Ishikawa (cell line): Measurements from ENCODE around the gene PAK5.

Experiments used
- CEBPB ChIP-seq: IDR thresholded peaks from 2 replicates; pipeline ENCODE4 v1.6.1; 2012
- CREB1 ChIP-seq: IDR thresholded peaks from 2 replicates; pipeline ENCODE4 v1.6.1; 2012; ENCODE audit warnings: low read depth
- EGR1 ChIP-seq: IDR thresholded peaks from 2 replicates; pipeline ENCODE4 v1.6.1; 2012
- EP300 ChIP-seq: IDR thresholded peaks from 2 replicates; pipeline ENCODE4 v1.6.1; 2012; ENCODE audit warnings: borderline replicate concordance
- FOXM1 ChIP-seq: IDR thresholded peaks from 2 replicates; pipeline ENCODE4 v1.6.1; 2012; ENCODE audit warnings: low read depth, borderline replicate concordance
- NFIC ChIP-seq: IDR thresholded peaks from 2 replicates; pipeline ENCODE4 v1.6.1; 2012
- RAD21 ChIP-seq: IDR thresholded peaks from 2 replicates; pipeline ENCODE4 v1.6.1; 2012; ENCODE audit warnings: low read depth
- TAF1 ChIP-seq: IDR thresholded peaks from 2 replicates; pipeline ENCODE4 v1.6.1; 2012; ENCODE audit warnings: low read depth, mild to moderate bottlenecking
- TCF12 ChIP-seq: IDR thresholded peaks from 2 replicates; pipeline ENCODE4 v1.6.1; 2012; ENCODE audit warnings: low read depth
- TEAD4 ChIP-seq: IDR thresholded peaks from 2 replicates; pipeline ENCODE4 v1.6.1; 2012
- YY1 ChIP-seq: IDR thresholded peaks from 2 replicates; pipeline ENCODE4 v1.6.1; 2012; ENCODE audit warnings: low read depth
- ZBTB7A ChIP-seq: IDR thresholded peaks from 2 replicates; pipeline ENCODE4 v1.6.1; 2012; ENCODE audit warnings: low read depth
- TF ChIP-seq, protein P1 (sequence below): IDR thresholded peaks from 2 replicates; pipeline ENCODE4 v1.6.1; 2012
- TF ChIP-seq, protein P2 (sequence below): IDR thresholded peaks from 2 replicates; pipeline ENCODE4 v1.6.1; 2012; ENCODE audit warnings: low read depth, mild to moderate bottlenecking
- TF ChIP-seq, protein P3 (sequence below): IDR thresholded peaks from 2 replicates; pipeline ENCODE4 v1.6.1; 2012

PAK5 gene

DNA sequence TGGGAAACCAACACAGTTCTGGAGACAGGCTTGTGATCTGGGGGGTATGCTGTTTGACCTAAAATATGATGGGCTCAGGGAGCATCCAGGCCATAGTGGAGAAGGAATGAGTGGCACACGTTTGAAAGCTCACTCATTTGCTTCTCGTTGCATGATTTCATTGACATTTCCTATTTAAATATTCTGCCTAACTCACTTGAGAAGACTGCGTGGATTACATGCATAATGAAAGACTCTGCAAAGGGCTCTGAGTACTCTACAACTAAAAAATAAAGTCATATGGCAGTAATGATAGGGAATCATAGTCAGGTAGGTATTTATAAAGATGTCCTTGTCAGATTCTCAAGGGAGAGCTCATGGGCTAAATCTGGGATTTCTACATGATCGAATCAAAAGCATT is 206.6 kb downstream of the PAK5 start:
- TF ChIP-seq FOXM1: no peak
- no peak for TF ChIP-seq EGR1
- TF ChIP-seq RAD21: no peak
- TF ChIP-seq TCF12: no peak
- TF ChIP-seq, protein P1, sequence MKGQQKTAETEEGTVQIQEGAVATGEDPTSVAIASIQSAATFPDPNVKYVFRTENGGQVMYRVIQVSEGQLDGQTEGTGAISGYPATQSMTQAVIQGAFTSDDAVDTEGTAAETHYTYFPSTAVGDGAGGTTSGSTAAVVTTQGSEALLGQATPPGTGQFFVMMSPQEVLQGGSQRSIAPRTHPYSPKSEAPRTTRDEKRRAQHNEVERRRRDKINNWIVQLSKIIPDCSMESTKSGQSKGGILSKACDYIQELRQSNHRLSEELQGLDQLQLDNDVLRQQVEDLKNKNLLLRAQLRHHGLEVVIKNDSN: no peak
- TF ChIP-seq TEAD4: no peak
- TF ChIP-seq EP300: no peak
- no peak for TF ChIP-seq NFIC
- TF ChIP-seq TAF1: no peak
- TF ChIP-seq CEBPB: no peak
- TF ChIP-seq, protein P2, sequence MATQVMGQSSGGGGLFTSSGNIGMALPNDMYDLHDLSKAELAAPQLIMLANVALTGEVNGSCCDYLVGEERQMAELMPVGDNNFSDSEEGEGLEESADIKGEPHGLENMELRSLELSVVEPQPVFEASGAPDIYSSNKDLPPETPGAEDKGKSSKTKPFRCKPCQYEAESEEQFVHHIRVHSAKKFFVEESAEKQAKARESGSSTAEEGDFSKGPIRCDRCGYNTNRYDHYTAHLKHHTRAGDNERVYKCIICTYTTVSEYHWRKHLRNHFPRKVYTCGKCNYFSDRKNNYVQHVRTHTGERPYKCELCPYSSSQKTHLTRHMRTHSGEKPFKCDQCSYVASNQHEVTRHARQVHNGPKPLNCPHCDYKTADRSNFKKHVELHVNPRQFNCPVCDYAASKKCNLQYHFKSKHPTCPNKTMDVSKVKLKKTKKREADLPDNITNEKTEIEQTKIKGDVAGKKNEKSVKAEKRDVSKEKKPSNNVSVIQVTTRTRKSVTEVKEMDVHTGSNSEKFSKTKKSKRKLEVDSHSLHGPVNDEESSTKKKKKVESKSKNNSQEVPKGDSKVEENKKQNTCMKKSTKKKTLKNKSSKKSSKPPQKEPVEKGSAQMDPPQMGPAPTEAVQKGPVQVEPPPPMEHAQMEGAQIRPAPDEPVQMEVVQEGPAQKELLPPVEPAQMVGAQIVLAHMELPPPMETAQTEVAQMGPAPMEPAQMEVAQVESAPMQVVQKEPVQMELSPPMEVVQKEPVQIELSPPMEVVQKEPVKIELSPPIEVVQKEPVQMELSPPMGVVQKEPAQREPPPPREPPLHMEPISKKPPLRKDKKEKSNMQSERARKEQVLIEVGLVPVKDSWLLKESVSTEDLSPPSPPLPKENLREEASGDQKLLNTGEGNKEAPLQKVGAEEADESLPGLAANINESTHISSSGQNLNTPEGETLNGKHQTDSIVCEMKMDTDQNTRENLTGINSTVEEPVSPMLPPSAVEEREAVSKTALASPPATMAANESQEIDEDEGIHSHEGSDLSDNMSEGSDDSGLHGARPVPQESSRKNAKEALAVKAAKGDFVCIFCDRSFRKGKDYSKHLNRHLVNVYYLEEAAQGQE: no peak
- TF ChIP-seq, protein P3, sequence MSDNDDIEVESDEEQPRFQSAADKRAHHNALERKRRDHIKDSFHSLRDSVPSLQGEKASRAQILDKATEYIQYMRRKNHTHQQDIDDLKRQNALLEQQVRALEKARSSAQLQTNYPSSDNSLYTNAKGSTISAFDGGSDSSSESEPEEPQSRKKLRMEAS: no peak
- TF ChIP-seq CREB1: no peak
- no peak for TF ChIP-seq YY1
- TF ChIP-seq ZBTB7A: no peak

DNA sequence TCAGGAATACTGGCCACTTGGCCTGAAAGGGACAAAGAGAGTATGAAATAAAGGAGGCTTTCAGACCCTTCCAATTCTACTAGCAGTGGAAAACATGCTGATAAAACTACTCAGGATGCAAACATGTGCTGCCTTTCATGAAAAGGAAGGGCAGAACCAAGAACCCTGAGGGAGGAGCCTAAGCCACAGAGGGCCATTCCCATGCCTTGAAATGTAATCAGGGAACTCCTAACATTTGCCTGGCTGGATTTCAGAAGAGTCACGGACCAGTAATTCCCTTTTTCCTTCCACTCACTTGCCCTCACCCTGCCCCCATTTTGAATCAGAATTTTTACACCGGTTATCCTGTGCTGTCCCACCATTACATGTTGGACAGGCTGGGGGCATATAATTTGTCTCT is 208.3 kb downstream of the PAK5 start:
- TF ChIP-seq EGR1: no peak
- no peak for TF ChIP-seq CEBPB
- no peak for TF ChIP-seq TCF12
- TF ChIP-seq EP300: no peak
- no peak for TF ChIP-seq YY1
- no peak for TF ChIP-seq NFIC
- no peak for TF ChIP-seq RAD21
- TF ChIP-seq, protein P2: no peak
- no peak for TF ChIP-seq ZBTB7A
- no peak for TF ChIP-seq TEAD4
- TF ChIP-seq CREB1: no peak
- TF ChIP-seq, protein P3: no peak
- TF ChIP-seq, protein P1: no peak

DNA sequence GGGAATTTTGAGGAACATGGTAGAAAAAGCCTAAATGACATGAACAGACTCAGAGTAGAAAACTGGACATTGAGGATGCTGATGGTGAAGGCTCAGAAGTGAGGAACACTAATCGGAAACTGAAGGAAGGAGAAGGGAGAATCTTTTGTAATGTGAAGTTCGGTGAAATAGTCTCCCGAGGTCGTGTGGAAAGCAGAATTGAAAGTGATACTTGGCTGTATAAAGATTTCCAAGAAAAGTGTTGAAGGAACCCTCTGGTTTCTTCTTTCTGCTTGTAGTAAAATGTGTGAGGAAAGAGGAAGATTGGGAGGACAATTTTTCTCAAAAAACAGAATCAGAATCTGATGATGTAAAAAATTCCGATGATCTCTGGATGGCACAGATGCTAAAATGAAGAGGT is 209.0 kb downstream of the PAK5 start:
- TF ChIP-seq ZBTB7A (no peak), TCF12 (no peak), TEAD4 (no peak), EP300 (no peak), NFIC (no peak), FOXM1 (no peak), CREB1 (no peak), TAF1 (no peak), YY1 (no peak), RAD21 (no peak), CEBPB (no peak), EGR1 (no peak)
- TF ChIP-seq, protein P2: no peak
- TF ChIP-seq, protein P3: no peak
- TF ChIP-seq, protein P1: no peak

DNA sequence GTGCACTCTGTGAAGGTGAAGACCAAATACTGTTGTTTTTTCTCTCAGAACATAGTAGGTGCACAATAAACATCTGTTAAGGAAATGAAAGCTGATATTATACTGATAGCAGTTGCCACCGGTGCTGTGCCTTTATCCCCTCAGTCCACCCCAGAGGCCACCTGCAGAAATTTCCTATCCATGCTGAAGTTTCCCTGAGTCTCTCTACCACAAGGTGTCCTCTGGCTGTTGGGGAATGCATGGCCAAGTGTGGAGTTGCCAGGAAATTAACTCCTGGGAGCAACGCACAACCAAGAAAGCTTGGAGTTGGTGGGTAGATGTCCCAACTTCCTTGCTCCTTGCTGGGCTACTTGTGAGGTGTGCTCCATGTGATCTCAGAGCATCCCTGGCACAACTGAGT is 210.3 kb downstream of the PAK5 start:
- TF ChIP-seq, protein P3: no peak
- TF ChIP-seq CEBPB (no peak), FOXM1 (no peak), YY1 (no peak), TAF1 (no peak), EP300 (no peak), CREB1 (no peak), EGR1 (no peak), ZBTB7A (no peak), TCF12 (no peak), TEAD4 (no peak), NFIC (no peak), RAD21 (no peak)
- TF ChIP-seq, protein P2: no peak
- TF ChIP-seq, protein P1: no peak
